ENCODE measurements around the gene EPHB2. TPM values are rescaled to one million over a fixed set of nuclear protein-coding genes. Genes with fewer than 3 reads are reported as not detected.

Gene EPHB2
- total and polyA plus RNA-seq, 2 of the 8 experiments (the other 6 are each of a cell fraction or from before 2014, with no cell fraction given) = 15.8 to 17.2 TPM

- Histone ChIP-seq H3K4me2 (ENCODE audit: insufficient read depth in 1 of 2, low read depth in 2 of 2, low read length in 2 of 2) (no peak overlapping the region), H3K56ac (replicated peaks; ENCODE audit: insufficient read length, low read depth, low read length) (no peak overlapping the region), H2BK5ac (ENCODE audit: low read depth, low read length) (no peak overlapping the region), H2BK15ac (ENCODE audit: low read length) (no peak overlapping the region), H3K79me2 (ENCODE audit: control insufficient read depth in 1 of 2, insufficient read depth in 2 of 2, low read length in 2 of 2) (no peaks in the 10 kb centered on the region), H4K8ac (ENCODE audit: extremely low read depth, insufficient read depth, low read length) (no peak overlapping the region), H3K79me1 (ENCODE audit: low read depth, low read length) (no peaks in the 10 kb centered on the region), H4K20me1 (replicated peaks in 1 of 2; ENCODE audit: control insufficient read depth in 1 of 2, insufficient read depth in 2 of 2, low read length in 2 of 2) (no peaks in the 10 kb centered on the region), H3K9me3 (ENCODE audit: insufficient read depth in 2 of 2, low read depth in 1 of 2, low read length in 1 of 2) (no peaks in the 10 kb centered on the region), H2BK20ac (ENCODE audit: low read length) (no peak overlapping the region), H2AK5ac (ENCODE audit: low read depth, low read length) (no peak overlapping the region), H3K23me2 (ENCODE audit: low read depth, low read length) (peaks cover 4% of the 10 kb centered on the region; the same call in 1 of the 2 replicates), H2AFZ (ENCODE audit: low read length) (no peak overlapping the region), H2BK12ac (ENCODE audit: low read depth, low read length) (no peak overlapping the region), H4K5ac (ENCODE audit: insufficient read length, low read depth, low read length) (no peak overlapping the region), H3K27ac (ENCODE audit: low read depth, low read length) (no peak overlapping the region), H3K18ac (ENCODE audit: extremely low read depth, low read length) (no peak overlapping the region), H3K9ac (replicated peaks in 1 of 4; ENCODE audit: extremely low read depth in 1 of 4, low read depth in 3 of 4, low read length in 3 of 4) (no peak overlapping the region), H2BK120ac (replicated peaks; ENCODE audit: low read depth, low read length) (no peak overlapping the region), H3K23ac (ENCODE audit: insufficient read length) (no peak overlapping the region), H3K4ac (replicated peaks; ENCODE audit: insufficient read length, low read depth, low read length) (no peak overlapping the region), H3K27me3 (replicated peaks in 1 of 4; ENCODE audit: control insufficient read depth in 3 of 4, extremely low read depth in 1 of 4, insufficient read depth in 3 of 4, low read length in 3 of 4) (no peaks in the 10 kb centered on the region), H3K14ac (ENCODE audit: insufficient read length) (no peak overlapping the region), H3K4me3 (ENCODE audit: extremely low read depth in 1 of 4, insufficient read depth in 2 of 4, low read depth in 3 of 4, low read length in 4 of 4) (no peak overlapping the region), H3K36me3 (ENCODE audit: control insufficient read depth in 2 of 4, insufficient read depth in 4 of 4, low read length in 3 of 4) (no peaks in the 10 kb centered on the region), H4K91ac (replicated peaks; ENCODE audit: insufficient read length, low read length) (no peak overlapping the region), H3K4me1 (replicated peaks in 1 of 4; ENCODE audit: control insufficient read depth in 3 of 4, insufficient read depth in 4 of 4, low read length in 3 of 4) (peaks cover 0 to 7% (median 2%) of the 10 kb centered on the region in 4 experiments; a peak in 2 of 7 replicates)
- CTCF ChIA-PET (ENCODE audit: partially characterized antibody) = interaction anchor here (1.0 to 3.0 kb wide), 5 partner anchors 9 to 87 kb away, joined by 3 to 17 read pairs (median 4); no protein-coding TSS in a partner anchor
- DNase-seq (ENCODE audit: low read depth in 1 of 2, low spot score in 2 of 2) (no peak), FAIRE-seq (no peak)
- POLR2A ChIA-PET (ENCODE audit: partially characterized antibody) = no interaction called here
- TF ChIP-seq RXRA (IDR thresholded peaks at IDR 0.05; ENCODE audit: insufficient read depth, low read depth, low read length) = no peak
- no peak for TF ChIP-seq ZNF274 (IDR thresholded peaks at IDR 0.05; ENCODE audit: borderline replicate concordance, extremely low read depth, low read length)
- no peak for TF ChIP-seq RBBP5 (IDR thresholded peaks at IDR 0.05; ENCODE audit: borderline replicate concordance, low read depth, low read length)
- no peak for TF ChIP-seq SIN3A (conservative IDR thresholded peaks at IDR 0.05 in 1 of 2, IDR thresholded peaks at IDR 0.05 in 1 of 2; ENCODE audit: low read depth in 1 of 2, low read length in 2 of 2)
- no peak for TF ChIP-seq CBX8 (IDR thresholded peaks at IDR 0.05; ENCODE audit: borderline replicate concordance, low read depth, low read length)
- no peak for TF ChIP-seq EP300 (IDR thresholded peaks at IDR 0.05; ENCODE audit: borderline replicate concordance in 1 of 2, low read depth in 2 of 2, low read length in 2 of 2)
- TF ChIP-seq SIX5 (IDR thresholded peaks at IDR 0.05; ENCODE audit: low read depth, low read length) = no peak
- no peak for TF ChIP-seq BCL11A (IDR thresholded peaks at IDR 0.05; ENCODE audit: low read depth in 2 of 2, low read length in 2 of 2)
- no peak for TF ChIP-seq TEAD4 (IDR thresholded peaks at IDR 0.05; ENCODE audit: low read depth, low read length)
- no peak for TF ChIP-seq EGR1 (IDR thresholded peaks at IDR 0.05; ENCODE audit: borderline replicate concordance, low read depth, low read length)
- no peak for TF ChIP-seq TAF1 (IDR thresholded peaks at IDR 0.05; ENCODE audit: low read depth, low read length)
- TF ChIP-seq GABPA (IDR thresholded peaks at IDR 0.05; ENCODE audit: borderline replicate concordance, insufficient read depth, low read length) = no peak
- TF ChIP-seq TAF7 (optimal IDR thresholded peaks at IDR 0.05; ENCODE audit: borderline replicate concordance, low read depth, low read length) = no peak
- TF ChIP-seq, protein P1, sequence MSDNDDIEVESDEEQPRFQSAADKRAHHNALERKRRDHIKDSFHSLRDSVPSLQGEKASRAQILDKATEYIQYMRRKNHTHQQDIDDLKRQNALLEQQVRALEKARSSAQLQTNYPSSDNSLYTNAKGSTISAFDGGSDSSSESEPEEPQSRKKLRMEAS (IDR thresholded peaks at IDR 0.05) = no peak
- TF ChIP-seq EZH2 (IDR thresholded peaks at IDR 0.05; ENCODE audit: low read depth, low read length, severe bottlenecking) = no peak
Observed at GRCh38 chr1:22774833-22775182, 64.2 kb downstream of the EPHB2 start.
